Tibial nerve (tissue), 4 donors: ENCODE results near the gene PEX1. TPM values are rescaled to one million over a fixed set of nuclear protein-coding genes. Genes with fewer than 3 reads are reported as not detected.

Experiments
- DNase-seq, 2 donors: peaks; one replicate each; pipeline ENCODE4 v3.0.0-alpha.2; 2019; ENCODE audit warnings: low spot score in 2 of 2
- H3K27ac ChIP-seq, 4 donors: fragments of 200-600 bp; sonication (generic) in 3 of 4; one replicate each; pipeline ENCODE4 v1.5.1; 2017 to 2019; ENCODE audit warnings: mild to moderate bottlenecking in 1 of 4
- H3K27me3 ChIP-seq, 2 donors: fragments of 200-600 bp; sonication (generic) in 1 of 2; one replicate each; pipeline versions ENCODE4 v1.5.1 to v1.6.0; 2017 to 2019
- H3K36me3 ChIP-seq, 3 donors: fragments of 200-600 bp; sonication (generic); one replicate each; pipeline ENCODE4 v1.5.1; 2018 to 2019
- H3K4me1 ChIP-seq, 4 donors: fragments of 200-600 bp; sonication (generic) in 3 of 4; one replicate each; pipeline ENCODE4 v1.5.1; 2017 to 2019
- H3K4me3 ChIP-seq, 4 donors: fragments of 200-600 bp; sonication (generic) in 3 of 4; one replicate each; pipeline ENCODE4 v1.5.1; 2017 to 2019; ENCODE audit warnings: mild to moderate bottlenecking in 1 of 4, moderate library complexity in 1 of 4
- H3K9me3 ChIP-seq, 4 donors: fragments of 200-600 bp; sonication (generic) in 3 of 4; one replicate each; pipeline ENCODE4 v1.5.1; 2017 to 2019
- CTCF ChIP-seq, 5 experiments: fragments of 200-600 bp in 3 of 5; fragments of 450-650 bp in 2 of 5; sonication (generic) in 3 of 5; IDR thresholded peaks; one replicate each; pipeline ENCODE4 v1.5.1; 2016 to 2019; ENCODE audit warnings: antibody characterized with exemption in 5 of 5, mild to moderate bottlenecking in 3 of 5, moderate library complexity in 2 of 5
- EP300 ChIP-seq, 2 donors: sonication (generic); formaldehyde crosslinking; IDR thresholded peaks; one replicate each; pipeline ENCODE4 v1.6.1; 2017; ENCODE audit warnings: antibody characterized with exemption in 2 of 2, mild to moderate bottlenecking in 1 of 2
- POLR2A ChIP-seq, 2 donors: fragments of 450-650 bp; IDR thresholded peaks; one replicate each; pipeline ENCODE4 v1.6.1; 2017; ENCODE audit warnings: antibody characterized with exemption in 2 of 2, mild to moderate bottlenecking in 2 of 2, moderate library complexity in 2 of 2
- WGBS, 2 donors: methylation state at CpG; one replicate each; pipeline ENCODE4 v1.1.5; 2018; 5-methylcytosine and 5-hydroxymethylcytosine counted together
- total RNA-seq, 4 donors: library from RNA; depleted of rRNA; stranded (reverse); fragments of >200 nt; gene quantifications; one replicate each; pipeline ENCODE4 v1.1.0, GENCODE V29; 2016

The PEX1 gene
- total RNA-seq: 10 to 100 TPM; 18.4 to 24.6 (median 20.7) TPM

- peak; percentile 88 to 90 for DNase-seq
- peaks cover 0 to 32% (median 10%) of the 10 kb centered on the region in 3 donors for H3K36me3 ChIP-seq
- WGBS, 2 donors: 0% methylated on average over 25 to 77 of the region's 79 CpGs
- peak within 1 kb of the TSS; percentile 81 to 96 (median 89) for H3K27ac ChIP-seq
- H3K27me3 ChIP-seq: no peaks in the 10 kb centered on the region
- H3K4me3 ChIP-seq: peak within 1 kb of the TSS; percentile 64 to 99 (median 89)
- H3K9me3 ChIP-seq: no peaks in the 10 kb centered on the region
- peaks cover 0 to 49% (median 16%) of the 10 kb centered on the region in 4 donors for H3K4me1 ChIP-seq
- peak; percentile 29 to 80 (median 44) for TF ChIP-seq CTCF (IDR thresholded peaks at IDR 0.05)
- peak; percentile 66 to 96 for TF ChIP-seq EP300 (IDR thresholded peaks at IDR 0.05)
- TF ChIP-seq POLR2A (IDR thresholded peaks at IDR 0.05): peak in 1 of 2 donors; percentile 60
These were observed at the start of gene PEX1, which contains the start of gene RBM48 for GRCh38 chr7:92528188-92528957. Gene PEX1 (minus strand): TSS chr7:92528520. CDS start chr7:92528435, 85 bp downstream. Gene RBM48 (plus strand): TSS chr7:92528795. CDS start chr7:92528814, 19 bp downstream.

DNA sequence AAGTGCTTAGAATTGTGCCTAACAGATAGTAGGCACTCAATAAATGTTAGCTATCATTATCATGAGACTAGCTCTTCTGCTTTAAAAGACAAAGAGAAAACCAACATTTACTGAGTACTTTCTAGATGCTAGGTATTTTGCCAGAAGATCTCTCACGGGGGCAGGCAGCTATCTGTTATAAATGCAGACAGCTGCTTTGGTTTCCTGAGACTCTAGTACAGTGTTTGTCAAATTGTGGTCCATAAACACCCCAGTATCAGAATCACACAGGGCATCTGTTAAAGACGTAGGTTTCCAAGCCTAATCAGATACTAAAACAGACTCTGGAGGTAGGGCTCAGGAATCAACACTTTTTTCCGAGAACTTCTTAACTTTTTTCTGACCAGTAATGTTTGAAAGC, 48.0 kb upstream of the PEX1 start:
- DNase-seq: no peak
- H3K4me1 ChIP-seq: peaks cover 0 to 7% (median 0%) of the 10 kb centered on the region in 4 donors
- TF ChIP-seq EP300 (IDR thresholded peaks at IDR 0.05): no peak
- no peak for TF ChIP-seq POLR2A (IDR thresholded peaks at IDR 0.05)
- no peak for TF ChIP-seq CTCF (IDR thresholded peaks at IDR 0.05)
- H3K9me3 ChIP-seq: no peaks in the 10 kb centered on the region
- H3K4me3 ChIP-seq: no peak overlapping the region
- 84 to 89% methylated on average over 3 of the region's 3 CpGs for WGBS, 2 donors
- no peak overlapping the region for H3K27ac ChIP-seq
- no peaks in the 10 kb centered on the region for H3K27me3 ChIP-seq
- H3K36me3 ChIP-seq: peaks cover 6 to 84% (median 19%) of the 10 kb centered on the region in 3 donors

GRCh38 chr7:92569137-92569536, 40.8 kb upstream of the PEX1 start:
- Histone ChIP-seq H3K27ac (no peak overlapping the region), H3K4me3 (no peak overlapping the region), H3K4me1 (no peaks in the 10 kb centered on the region), H3K9me3 (no peaks in the 10 kb centered on the region), H3K36me3 (peaks cover 6 to 83% (median 17%) of the 10 kb centered on the region in 3 donors), H3K27me3 (no peaks in the 10 kb centered on the region)
- WGBS, 2 donors: 91 to 93% methylated on average over 4 of the region's 4 CpGs
- no peak for TF ChIP-seq POLR2A (IDR thresholded peaks at IDR 0.05)
- TF ChIP-seq CTCF (IDR thresholded peaks at IDR 0.05): no peak
- TF ChIP-seq EP300 (IDR thresholded peaks at IDR 0.05): no peak
- DNase-seq: no peak

- peaks cover 6 to 92% (median 12%) of the 10 kb centered on the region in 3 donors for H3K36me3 ChIP-seq
- WGBS, 2 donors: 86 to 87% methylated on average over 6 of the region's 6 CpGs
These were observed 39.1 kb upstream of the PEX1 start for GRCh38 chr7:92567460-92567859.

More at GRCh38 chr7:92567460-92567859, 39.1 kb upstream of the PEX1 start:
- Histone ChIP-seq H3K27me3 (no peaks in the 10 kb centered on the region), H3K9me3 (no peaks in the 10 kb centered on the region), H3K4me3 (no peak overlapping the region), H3K4me1 (no peaks in the 10 kb centered on the region), H3K27ac (no peak overlapping the region)
- no peak for TF ChIP-seq CTCF (IDR thresholded peaks at IDR 0.05)
- no peak for TF ChIP-seq POLR2A (IDR thresholded peaks at IDR 0.05)
- TF ChIP-seq EP300 (IDR thresholded peaks at IDR 0.05): no peak
- DNase-seq: no peak
